ENCODE results near the gene LRRC46. TPM values are rescaled to one million over a fixed set of nuclear protein-coding genes. Genes with fewer than 3 reads are reported as not detected.

Gene LRRC46
- total and polyA plus RNA-seq, 2 experiments from 2014 or later: 1.9 TPM; not detected in 1

DNA sequence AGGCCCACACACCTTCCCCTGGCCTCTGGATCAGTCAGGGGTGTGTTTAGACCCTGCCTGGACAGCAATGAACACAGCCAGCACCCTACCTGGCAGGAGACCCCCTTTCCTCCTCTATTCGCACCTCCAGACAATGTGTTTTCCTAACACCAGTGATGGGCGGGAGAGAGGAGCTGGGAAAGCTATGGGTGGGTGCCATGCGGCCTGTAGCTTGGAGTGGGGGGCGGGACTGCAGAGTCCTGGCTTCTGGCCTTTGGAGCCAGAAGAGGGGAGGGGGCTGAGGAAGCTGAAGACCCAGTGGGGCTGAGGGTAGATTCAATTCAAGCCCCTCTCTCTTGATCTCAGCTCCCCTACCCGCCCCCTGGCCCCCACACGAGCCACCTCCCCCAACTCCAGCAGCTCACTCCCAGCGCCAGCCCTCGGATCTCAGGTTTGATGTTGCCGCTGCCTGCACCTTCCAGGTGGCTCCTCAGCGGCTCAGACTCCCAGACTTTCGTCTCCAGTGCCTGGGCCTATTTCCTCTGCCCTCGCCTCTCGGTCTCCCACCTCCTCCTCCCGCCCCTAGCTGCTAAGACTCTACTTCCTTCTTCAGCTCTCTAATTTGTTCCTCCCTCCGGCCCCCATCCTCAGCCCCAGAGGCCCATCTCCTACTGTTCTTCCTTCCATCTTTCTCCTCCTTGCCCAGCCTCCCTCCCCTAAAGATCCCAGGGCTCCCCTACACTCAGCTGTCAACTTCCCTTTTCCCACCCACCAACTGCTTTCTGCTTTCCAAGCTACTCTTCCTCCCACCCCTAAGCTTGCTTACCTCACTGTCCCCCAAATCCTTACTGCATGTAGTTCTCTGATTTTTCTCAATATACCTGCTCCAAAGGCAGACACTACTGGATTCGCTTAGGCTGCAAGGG lies 26.3 kb downstream of the LRRC46 start:
- Histone ChIP-seq H3K36me3 (no peaks in the 10 kb centered on the region), H3K9me3 (ENCODE audit: low read depth) (no peaks in the 10 kb centered on the region), H3K27me3 (peaks cover 14% of the 10 kb centered on the region), H3K4me3 (no peak overlapping the region), H3K4me1 (ENCODE audit: low read depth) (no peaks in the 10 kb centered on the region), H3K27ac (no peak overlapping the region)
- DNase-seq (ENCODE audit: low read depth in 1 of 2, low spot score in 1 of 2): no peak
- TF ChIP-seq, protein P1, sequence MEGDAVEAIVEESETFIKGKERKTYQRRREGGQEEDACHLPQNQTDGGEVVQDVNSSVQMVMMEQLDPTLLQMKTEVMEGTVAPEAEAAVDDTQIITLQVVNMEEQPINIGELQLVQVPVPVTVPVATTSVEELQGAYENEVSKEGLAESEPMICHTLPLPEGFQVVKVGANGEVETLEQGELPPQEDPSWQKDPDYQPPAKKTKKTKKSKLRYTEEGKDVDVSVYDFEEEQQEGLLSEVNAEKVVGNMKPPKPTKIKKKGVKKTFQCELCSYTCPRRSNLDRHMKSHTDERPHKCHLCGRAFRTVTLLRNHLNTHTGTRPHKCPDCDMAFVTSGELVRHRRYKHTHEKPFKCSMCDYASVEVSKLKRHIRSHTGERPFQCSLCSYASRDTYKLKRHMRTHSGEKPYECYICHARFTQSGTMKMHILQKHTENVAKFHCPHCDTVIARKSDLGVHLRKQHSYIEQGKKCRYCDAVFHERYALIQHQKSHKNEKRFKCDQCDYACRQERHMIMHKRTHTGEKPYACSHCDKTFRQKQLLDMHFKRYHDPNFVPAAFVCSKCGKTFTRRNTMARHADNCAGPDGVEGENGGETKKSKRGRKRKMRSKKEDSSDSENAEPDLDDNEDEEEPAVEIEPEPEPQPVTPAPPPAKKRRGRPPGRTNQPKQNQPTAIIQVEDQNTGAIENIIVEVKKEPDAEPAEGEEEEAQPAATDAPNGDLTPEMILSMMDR (IDR thresholded peaks at IDR 0.05; ENCODE audit: low read depth, low read length): no peak

DNA sequence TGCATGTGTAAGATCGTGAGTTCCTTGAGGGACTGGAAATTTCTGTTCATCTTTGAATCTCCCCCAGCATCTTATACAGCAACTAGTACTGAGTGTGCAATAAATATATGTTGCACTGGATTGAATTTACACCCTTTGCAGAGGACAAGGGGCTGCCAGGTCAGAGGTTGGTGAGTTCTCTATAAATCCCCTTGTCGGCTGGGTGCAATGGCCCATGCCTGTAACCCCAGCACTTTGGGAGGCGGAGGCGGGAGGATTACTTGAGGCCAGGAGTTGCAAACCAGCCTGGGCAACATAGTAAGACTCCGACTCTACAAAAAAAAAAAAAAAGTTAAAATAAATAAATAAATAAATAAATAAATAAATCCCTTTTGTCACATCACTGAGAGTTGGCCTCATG lies 28.9 kb downstream of the LRRC46 start:
- H3K27ac ChIP-seq: no peak overlapping the region
- TF ChIP-seq, protein P1 (IDR thresholded peaks at IDR 0.05; ENCODE audit: low read depth, low read length): no peak
- H3K4me3 ChIP-seq: no peak overlapping the region
- H3K4me1 ChIP-seq (ENCODE audit: low read depth): no peaks in the 10 kb centered on the region
- H3K9me3 ChIP-seq (ENCODE audit: low read depth): no peaks in the 10 kb centered on the region
- H3K27me3 ChIP-seq: no peaks in the 10 kb centered on the region
- no peaks in the 10 kb centered on the region for H3K36me3 ChIP-seq
- no peak for DNase-seq (ENCODE audit: low read depth in 1 of 2, low spot score in 1 of 2)

DNA sequence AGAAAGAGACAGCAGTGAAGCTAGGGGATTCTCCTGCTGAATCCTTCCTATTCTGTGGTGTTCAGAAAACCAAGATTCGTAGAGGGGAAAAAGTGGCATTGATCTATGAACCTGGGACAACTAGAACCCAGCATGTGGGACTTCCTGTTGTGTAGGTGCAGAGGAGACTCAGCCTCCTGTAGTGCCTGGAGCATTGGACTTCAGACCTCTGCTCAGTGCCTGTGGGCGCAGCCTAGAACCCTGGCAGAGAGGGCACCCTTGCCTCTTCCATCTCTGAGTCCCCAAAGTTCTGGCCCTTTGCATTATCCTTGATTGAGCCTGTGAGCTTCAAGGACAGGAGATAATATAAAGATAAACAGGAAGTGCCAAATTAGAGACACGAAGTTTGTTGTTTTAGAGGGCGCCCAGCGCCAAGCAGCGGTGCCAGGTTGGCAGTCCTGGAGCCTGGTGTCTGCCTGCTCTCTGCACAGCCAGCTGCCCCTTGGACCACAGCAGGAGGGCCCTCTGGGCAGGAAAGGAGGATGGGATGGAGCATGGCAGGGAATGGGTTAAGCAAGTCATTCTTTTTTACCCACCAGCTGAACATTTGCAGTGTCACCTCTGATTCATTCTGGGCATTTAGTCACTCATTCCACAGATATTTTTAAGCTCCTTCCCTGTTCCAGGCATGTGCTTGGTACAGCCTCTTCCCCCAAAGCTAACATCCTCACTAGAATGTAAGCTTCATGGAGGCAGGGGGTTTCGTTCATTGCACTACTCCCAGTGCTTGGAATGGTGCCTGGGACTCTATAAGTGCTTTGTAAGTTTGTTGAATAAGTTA lies 31.4 kb downstream of the LRRC46 start:
- TF ChIP-seq, protein P1 (IDR thresholded peaks at IDR 0.05; ENCODE audit: low read depth, low read length): no peak
- Histone ChIP-seq H3K4me1 (ENCODE audit: low read depth) (peaks cover 15% of the 10 kb centered on the region), H3K36me3 (no peaks in the 10 kb centered on the region), H3K27me3 (no peaks in the 10 kb centered on the region), H3K27ac (no peak overlapping the region), H3K4me3 (no peak overlapping the region), H3K9me3 (ENCODE audit: low read depth) (no peaks in the 10 kb centered on the region)
- DNase-seq (ENCODE audit: low read depth in 1 of 2, low spot score in 1 of 2): peak in 1 of 2 donors; percentile 57

DNA sequence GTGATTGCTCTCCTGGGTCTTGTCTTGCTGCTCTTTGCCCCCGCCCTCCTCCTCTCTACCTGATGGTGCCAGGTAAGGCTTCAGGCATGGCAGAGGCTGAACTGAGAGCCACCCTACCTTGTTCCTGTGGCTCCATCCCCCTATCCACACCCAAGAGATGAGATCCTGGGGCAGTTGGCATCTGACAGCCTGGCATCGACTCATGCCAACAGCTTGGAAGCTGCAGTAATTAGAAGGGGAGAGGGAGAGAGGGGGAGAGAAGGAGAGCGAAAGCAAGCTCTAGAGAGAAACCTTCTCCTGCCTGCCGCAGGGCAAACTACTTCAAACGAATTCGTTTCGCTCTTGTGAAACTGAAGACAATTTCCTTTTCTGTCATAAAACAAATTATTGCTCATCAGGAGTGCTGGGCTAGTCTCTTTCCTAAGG lies 33.3 kb downstream of the LRRC46 start:
- H3K27me3 ChIP-seq: no peaks in the 10 kb centered on the region
- H3K4me1 ChIP-seq (ENCODE audit: low read depth): peaks cover 22% of the 10 kb centered on the region
- H3K4me3 ChIP-seq: no peak overlapping the region
- TF ChIP-seq, protein P1 (IDR thresholded peaks at IDR 0.05; ENCODE audit: low read depth, low read length): no peak
- no peak overlapping the region for H3K27ac ChIP-seq
- H3K9me3 ChIP-seq (ENCODE audit: low read depth): no peaks in the 10 kb centered on the region
- DNase-seq (ENCODE audit: low read depth in 1 of 2, low spot score in 1 of 2): no peak
- no peaks in the 10 kb centered on the region for H3K36me3 ChIP-seq

DNA sequence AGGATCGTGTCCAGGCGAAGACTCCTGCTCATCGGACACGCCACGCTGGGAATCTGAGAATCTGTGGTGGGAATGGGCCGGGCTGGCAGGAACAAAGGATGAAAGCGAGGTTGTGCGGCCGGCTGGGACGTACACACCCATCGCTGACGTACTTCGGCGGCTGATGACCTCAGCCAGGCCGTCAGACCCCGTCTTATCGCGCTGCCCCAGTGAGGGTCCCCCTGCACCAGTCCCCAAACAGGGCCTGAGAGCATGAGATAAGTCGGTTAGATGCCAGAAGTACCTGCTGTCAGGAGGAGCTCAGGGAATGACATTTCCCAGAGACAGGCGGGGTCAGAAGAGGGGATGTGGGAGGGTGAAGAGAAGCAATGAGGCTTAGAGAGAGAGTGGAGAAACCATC lies 35.5 kb downstream of the LRRC46 start:
- TF ChIP-seq, protein P1 (IDR thresholded peaks at IDR 0.05; ENCODE audit: low read depth, low read length): no peak
- no peak overlapping the region for H3K4me3 ChIP-seq
- peak; percentile 77 for DNase-seq (ENCODE audit: low read depth in 1 of 2, low spot score in 1 of 2)
- peak overlapping the region; percentile 66 for H3K27ac ChIP-seq
- H3K4me1 ChIP-seq (ENCODE audit: low read depth): peaks cover 32% of the 10 kb centered on the region
- H3K36me3 ChIP-seq: no peaks in the 10 kb centered on the region
- H3K27me3 ChIP-seq: no peaks in the 10 kb centered on the region
- H3K9me3 ChIP-seq (ENCODE audit: low read depth): no peaks in the 10 kb centered on the region
